T-helper 1 cell treated with Interleukin-12 subunit alpha and Interleukin-12 subunit beta and Interleukin-4 antibody, amounts not matched to agents 30 ng/mL and 1 ng/mL, for 36 hours (primary cell): ENCODE data around the gene SPINK5. TPM values are rescaled to one million over a fixed set of nuclear protein-coding genes. Genes with fewer than 3 reads are reported as not detected.

ENCODE experiments used
- intact Hi-C: fragments of 100-400 bp; cut with micrococcal nuclease; formaldehyde crosslinking; loops from one replicate; pipeline ENCODE4 v1.15.1; 2024
- total RNA-seq: library from RNA; stranded (reverse); gene quantifications from 2 replicates; pipeline ENCODE4 v1.2.3, GENCODE V29; 2022

SPINK5 gene
- total RNA-seq, 1 donor from 2014 or later = not detected

GRCh38 chr5:148090773-148091250 lies 27.0 kb downstream of the SPINK5 start:
- intact Hi-C loops = no loop called here

- intact Hi-C loops = no loop called here
Observed at GRCh38 chr5:148091991-148092964, 28.5 kb downstream of the SPINK5 start.

- intact Hi-C loops = no loop called here
Observed at GRCh38 chr5:148094336-148094735, 30.6 kb downstream of the SPINK5 start.

GRCh38 chr5:148104226-148104625 lies 40.4 kb downstream of the SPINK5 start:
- intact Hi-C loops = no loop called here

- intact Hi-C loops = no loop called here
Observed at GRCh38 chr5:148107608-148108007, 43.8 kb downstream of the SPINK5 start.

GRCh38 chr5:148113243-148113642 lies 49.5 kb downstream of the SPINK5 start:
- intact Hi-C loops = no loop called here

GRCh38 chr5:148120317-148120716 lies 56.5 kb downstream of the SPINK5 start:
- intact Hi-C loops = loop anchor here (5.0 kb wide), 1 partner anchor 168 kb away; no protein-coding TSS in a partner anchor

GRCh38 chr5:148125641-148126040 lies 61.9 kb downstream of the SPINK5 start:
- intact Hi-C loops = no loop called here

- intact Hi-C loops = no loop called here
Observed at GRCh38 chr5:148135091-148136048, 71.6 kb downstream of the SPINK5 start.

GRCh38 chr5:148140846-148141245 lies 77.1 kb downstream of the SPINK5 start:
- intact Hi-C loops = no loop called here

GRCh38 chr5:148141645-148142044 lies 77.9 kb downstream of the SPINK5 start:
- intact Hi-C loops = no loop called here

- intact Hi-C loops = no loop called here
Observed at GRCh38 chr5:148145916-148146315, 82.1 kb downstream of the SPINK5 start.

- intact Hi-C loops = no loop called here
Observed at GRCh38 chr5:148146487-148146886, 82.7 kb downstream of the SPINK5 start.

GRCh38 chr5:148147415-148147814 lies 83.6 kb downstream of the SPINK5 start:
- intact Hi-C loops = no loop called here

- intact Hi-C loops = no loop called here
Observed at GRCh38 chr5:148151872-148152271, 88.1 kb downstream of the SPINK5 start.

GRCh38 chr5:148152781-148153180 lies 89.0 kb downstream of the SPINK5 start:
- intact Hi-C loops = no loop called here

- intact Hi-C loops = no loop called here
Observed at GRCh38 chr5:148156609-148157008, 92.8 kb downstream of the SPINK5 start.

GRCh38 chr5:148162038-148162437 lies 98.3 kb downstream of the SPINK5 start:
- intact Hi-C loops = no loop called here

GRCh38 chr5:148163345-148163744 lies 99.6 kb downstream of the SPINK5 start:
- intact Hi-C loops = no loop called here

GRCh38 chr5:148166550-148167283 lies 102.9 kb downstream of the SPINK5 start:
- intact Hi-C loops = no loop called here

- intact Hi-C loops = no loop called here
Observed at GRCh38 chr5:148168246-148168645, 104.5 kb downstream of the SPINK5 start, which contains the start of gene SPINK14. Gene SPINK14 (plus strand): TSS chr5:148168546. CDS start chr5:148169733, 1,187 bp downstream.
